GM20431 (cell line): ENCODE data around the gene COX18.

Experiments
- in situ Hi-C: fragments of 300-500 bp; cut with MseI, MboI; formaldehyde crosslinking; loops from one replicate; pipeline ENCODE4 v1.15.0; 2020; ENCODE audit warnings: low sequenced_read_pairs; ENCODE audit not compliant: unreplicated experiment

The COX18 gene

DNA sequence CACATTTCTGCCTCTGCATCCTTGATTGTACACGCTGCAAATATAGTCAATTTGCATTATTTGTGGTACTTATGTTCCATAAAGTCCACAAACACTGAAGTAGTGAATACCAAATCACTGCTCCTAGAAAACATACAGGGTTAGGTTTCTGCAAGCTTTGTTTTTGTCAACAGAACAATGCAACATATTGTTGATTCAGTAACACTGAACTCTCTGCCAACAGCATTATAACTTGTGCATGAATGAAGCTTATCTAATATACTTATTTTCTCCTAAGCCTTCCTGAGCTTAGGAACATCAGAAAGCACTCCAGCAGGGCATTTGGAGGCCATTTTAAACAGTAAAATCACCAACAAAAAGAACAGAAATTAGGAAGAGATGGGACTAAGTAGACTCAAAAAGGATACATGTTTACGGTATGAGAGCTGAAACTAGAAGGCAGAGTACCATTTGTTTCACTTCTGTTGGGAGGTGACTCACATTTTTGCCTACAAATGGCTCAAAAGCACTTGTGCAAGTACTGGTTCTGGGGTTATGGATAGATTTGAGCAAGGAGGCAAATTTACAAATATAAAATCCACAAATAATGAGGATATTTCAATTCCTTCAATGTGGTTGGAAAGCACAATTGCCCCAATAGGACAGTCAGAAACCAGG, 14.1 kb downstream of the COX18 start:
- in situ Hi-C loops: no loop called here

DNA sequence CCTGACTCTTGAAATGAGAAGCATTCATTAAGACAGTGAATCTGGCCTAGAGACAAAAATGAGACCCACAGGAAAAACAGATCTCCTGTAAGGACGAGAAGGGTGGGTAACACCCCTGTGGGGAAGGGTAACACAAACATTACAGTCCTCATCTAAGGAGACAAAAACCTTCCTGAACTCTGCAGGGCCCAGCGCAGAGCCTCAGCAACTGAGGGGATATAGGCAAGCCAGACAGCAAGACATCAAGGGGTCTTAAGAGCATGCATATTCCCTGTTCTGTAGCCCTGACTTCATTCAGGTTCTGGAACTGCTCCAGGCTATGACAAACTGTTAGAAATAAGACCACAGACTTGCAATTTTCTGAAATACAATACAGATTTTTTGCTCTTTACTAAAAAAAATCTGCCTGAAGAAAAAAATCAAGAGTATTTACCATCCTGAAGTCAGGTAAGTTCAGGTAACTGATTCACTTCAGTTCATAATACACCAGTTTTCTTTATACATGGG, 15.5 kb downstream of the COX18 start:
- in situ Hi-C loops: no loop called here

DNA sequence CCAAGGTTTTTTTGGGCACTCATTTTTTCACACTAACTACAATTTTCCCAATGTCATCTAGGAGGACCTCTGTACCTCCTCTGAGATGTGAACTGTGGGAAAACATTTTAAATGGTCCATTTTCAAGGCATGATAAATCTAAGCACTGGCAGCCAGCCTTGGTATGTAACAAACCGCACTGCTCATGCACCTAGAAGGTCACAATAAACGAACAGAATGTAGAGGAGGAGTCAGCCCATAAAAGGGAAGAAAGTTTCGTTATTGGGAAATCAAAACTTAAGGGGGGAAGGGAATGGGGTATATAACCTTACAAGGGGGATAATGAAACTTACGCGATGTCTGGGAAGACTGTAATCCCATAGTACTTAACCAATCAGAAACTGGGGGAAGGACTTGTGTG, 16.4 kb downstream of the COX18 start:
- in situ Hi-C loops: no loop called here

DNA sequence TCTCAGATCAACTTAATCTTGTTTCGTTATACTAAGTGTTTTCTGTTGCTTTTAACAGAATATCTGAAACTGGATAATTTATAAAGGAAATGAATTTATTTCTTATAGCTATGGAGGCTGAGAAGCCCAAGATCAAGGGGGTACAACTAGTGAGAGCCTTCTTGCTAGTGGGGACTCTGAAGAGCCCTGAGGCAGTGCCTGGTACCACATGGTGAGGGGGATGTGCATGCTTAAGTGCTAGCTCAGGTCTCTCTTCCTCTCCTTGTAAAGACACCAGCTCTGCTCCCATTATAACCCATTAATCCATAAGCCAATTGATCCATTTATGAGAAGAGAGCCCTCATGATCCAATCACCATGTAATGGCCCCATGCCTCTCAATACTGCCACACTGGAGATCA, 17.9 kb downstream of the COX18 start:
- in situ Hi-C loops: no loop called here

DNA sequence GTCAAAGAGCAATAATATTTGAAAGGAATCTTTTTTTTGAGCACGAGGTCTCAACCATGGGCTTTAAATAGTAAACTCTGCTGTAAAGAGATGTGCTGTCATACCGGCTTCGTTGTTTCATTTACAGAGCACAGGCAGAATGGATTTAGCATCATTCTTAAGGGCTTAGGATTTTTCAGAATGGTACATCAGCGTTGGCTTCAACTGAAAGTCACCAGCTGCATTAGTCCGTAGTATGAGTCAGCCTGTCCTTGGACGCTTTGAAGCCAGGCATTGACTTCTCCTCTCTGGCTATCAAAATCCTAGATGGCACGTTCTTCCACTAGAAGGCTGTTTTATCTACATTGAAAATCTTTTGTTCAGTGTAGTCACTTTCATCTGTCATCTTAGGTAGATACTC, 23.6 kb downstream of the COX18 start:
- in situ Hi-C loops: no loop called here

DNA sequence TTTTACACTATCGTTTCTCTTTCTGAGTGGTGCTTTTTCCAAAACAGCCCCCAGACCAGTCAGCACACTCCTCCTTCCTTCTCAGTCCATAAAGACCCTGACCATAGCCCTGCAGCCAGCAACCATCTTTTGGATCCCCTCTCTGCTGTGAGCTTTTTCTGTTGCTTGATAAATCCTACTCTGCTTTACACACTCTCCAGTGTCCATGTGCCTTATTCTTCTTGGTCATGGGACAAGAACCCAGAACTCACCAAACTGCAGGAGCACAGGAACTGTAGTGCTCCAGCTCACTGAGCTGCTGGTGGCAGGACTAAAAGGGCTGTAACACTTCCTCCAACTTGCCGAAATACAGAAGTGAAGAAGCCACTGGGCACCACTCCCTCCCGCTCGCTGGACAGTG, 32.5 kb downstream of the COX18 start:
- in situ Hi-C loops: no loop called here

DNA sequence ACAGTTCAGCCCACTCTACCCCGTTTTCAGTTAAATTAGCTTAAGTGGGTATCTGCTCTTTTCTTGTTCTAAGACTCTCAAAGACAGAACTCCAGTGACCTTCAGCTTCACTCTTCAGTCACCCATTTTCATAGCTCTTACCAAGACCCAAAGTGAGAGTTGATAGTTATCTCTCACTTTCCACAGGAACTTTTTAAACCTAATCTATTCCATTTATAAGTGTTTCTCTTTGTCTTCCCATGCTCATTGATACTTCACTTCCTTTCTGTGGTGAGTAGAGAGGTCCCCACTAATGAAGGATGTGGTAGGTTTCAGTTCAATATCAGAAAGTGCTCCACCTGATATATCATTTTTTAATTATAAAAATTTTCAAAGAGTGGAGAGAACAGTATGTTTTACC, 33.4 kb downstream of the COX18 start:
- in situ Hi-C loops: no loop called here

DNA sequence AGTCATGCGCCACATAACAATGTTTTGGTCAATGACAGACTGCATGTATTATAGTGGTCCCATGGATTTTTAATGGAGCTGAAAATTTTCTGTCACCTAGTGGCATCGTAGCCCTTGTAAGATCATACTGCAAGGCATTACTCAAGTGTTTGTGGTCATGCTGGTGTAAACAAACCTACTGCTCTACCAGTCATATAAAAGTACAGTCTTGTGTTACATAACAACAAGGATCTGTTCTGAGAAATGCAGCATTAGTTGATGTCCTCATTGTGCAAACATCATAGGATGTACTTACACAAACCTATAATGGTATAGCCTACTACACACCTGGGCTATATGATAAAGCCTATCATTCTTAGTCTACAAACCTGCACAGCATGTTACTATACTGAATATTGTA, 34.6 kb downstream of the COX18 start:
- in situ Hi-C loops: no loop called here

DNA sequence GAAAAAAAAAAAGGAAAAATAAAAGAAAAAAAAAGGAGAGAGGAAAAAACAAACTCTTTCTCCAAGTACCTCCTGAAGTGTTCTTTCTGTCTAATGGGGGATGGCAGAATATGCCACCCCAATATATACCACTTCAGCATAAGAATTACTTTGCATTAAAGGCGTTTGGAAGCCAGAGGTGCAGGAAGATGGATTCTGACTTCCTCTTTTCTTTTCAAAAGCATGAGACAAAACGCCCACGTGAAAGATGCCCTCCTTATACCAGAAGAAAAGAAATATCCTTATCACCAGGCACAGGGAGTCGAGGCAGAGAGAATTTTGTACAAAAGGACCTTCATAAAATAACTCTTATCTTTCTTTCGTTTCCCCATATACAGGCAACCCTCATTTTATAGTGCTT, 40.9 kb downstream of the COX18 start:
- in situ Hi-C loops: loop anchor here (10.0 kb wide), 1 partner anchor 524 kb away; no protein-coding TSS in a partner anchor

DNA sequence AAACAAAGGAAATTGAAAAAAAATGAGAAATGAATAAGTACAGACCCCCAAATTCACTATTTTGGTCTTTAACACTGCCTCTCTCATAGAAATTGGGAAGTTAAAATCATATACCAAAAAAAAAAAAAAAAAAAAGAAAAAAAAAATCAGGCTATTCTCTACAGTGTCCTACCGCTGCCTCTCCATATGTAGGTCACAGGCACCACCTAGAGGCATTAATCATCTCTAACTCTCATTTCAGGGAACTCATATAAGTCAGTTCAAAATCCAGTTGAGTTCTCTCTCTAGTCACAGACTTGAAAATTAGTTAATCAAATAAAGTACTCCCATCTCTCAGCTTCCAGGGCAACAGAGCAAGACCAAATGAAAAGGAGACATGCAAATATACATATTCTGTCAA, 47.9 kb downstream of the COX18 start:
- in situ Hi-C loops: loop anchor here (10.0 to 25.0 kb wide), 2 partner anchors 309 to 517 kb away; no protein-coding TSS in a partner anchor

DNA sequence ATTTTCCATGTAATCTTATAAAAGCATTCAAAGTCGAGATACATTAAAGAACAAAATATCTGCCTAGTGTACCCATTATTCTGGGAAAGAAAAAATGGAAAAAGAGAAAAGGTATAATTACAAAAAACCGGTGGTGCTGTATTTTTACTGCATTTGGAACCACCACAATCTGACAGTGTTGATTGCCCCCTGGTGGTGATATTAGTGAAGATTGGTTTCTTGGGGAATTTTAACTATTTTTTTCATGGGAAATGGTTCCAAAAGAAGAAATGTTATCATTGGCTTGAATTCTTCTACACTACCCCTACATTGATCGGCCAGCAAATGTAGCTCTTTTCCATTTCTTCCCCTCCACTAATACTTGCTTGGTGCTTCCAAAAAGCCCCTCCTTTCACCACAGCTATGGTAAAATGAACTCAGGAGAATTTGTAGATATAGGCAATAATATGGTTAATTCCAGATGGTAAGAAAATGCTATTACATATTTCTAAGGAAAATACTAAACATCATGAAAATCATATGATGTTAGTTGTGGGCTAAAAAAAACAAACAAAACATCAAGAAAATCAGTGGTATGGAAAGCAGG, 50.0 kb downstream of the COX18 start:
- in situ Hi-C loops: loop anchor here (10.0 to 25.0 kb wide), 2 partner anchors 307 to 515 kb away; no protein-coding TSS in a partner anchor

DNA sequence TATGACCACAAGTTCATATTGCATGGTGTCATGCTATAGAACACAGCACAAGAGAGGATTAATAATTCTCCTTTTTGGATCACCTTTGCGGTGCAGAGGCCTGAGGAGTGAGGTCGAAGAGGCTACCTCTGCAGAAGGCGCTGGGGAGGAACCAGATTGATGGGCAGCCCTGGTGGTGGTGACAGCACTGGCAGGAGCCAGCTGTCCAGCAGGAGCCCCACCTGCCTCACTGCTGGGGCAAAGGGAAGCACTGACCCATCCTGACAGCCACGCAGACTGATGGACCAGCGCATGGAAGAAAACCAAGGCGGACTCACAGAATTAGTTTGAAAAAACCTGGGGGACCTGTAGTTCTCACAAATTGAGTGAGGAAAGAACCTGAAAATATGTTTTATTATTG, 50.9 kb downstream of the COX18 start:
- in situ Hi-C loops: loop anchor here (25.0 kb wide), 1 partner anchor 306 kb away; no protein-coding TSS in a partner anchor

DNA sequence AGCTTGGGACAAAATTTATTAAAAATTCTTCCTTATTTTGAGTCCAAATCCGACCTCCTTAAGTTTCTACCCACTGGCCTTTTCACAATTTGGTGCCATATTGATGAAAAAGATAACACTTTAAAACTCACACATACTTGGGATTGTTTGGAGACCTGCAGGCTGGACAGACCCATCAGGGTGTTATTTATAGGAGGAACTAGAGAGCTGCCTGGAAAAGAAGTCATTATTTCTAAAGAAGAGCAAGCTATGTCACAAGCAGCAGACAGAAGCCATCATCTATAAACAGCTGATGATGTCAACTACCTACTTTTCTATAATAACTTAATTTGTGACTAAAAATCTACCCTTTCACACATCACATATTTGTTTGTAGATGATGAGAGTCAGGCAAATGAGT, 56.2 kb downstream of the COX18 start:
- in situ Hi-C loops: loop anchor here (25.0 kb wide), 1 partner anchor 301 kb away; no protein-coding TSS in a partner anchor

DNA sequence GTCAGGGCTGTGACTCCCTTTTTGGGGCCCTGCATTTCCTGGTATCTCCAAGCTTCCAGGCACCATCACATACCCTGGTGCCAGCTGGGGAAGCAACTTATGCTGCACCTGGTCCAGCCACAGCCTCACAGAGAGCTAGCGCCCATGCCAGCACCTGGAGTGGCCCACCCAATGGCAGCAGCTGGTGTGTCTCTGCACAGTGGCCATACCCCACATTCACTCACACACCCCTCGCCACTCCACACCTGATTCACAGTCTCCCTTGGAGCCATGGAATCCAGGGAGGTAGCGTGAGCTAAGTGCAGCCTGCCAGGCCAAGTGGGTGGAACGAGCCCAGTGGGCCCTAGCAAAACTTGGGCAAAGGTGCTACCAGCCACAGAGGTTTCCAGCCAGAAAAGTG, 56.8 kb downstream of the COX18 start:
- in situ Hi-C loops: loop anchor here (25.0 kb wide), 1 partner anchor 300 kb away; no protein-coding TSS in a partner anchor

DNA sequence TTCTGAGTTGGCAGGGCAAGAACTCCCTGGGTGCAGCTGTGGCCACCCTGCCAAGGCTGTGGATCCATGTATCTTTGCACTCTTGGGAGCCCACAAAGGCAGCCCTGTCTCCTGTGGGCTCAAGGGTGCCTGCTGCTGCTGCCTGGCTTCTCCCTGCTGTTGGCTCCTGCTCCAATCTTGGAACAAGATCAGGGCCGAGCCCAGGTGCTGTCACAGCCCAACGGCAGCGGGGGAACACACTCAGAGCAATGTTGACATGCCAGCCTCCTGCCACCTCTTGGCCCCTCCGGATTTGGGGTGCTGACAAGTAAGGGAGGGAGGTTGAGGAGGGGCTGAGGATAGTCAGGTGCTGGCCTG, 57.9 kb downstream of the COX18 start:
- in situ Hi-C loops: loop anchor here (25.0 kb wide), 1 partner anchor 299 kb away; no protein-coding TSS in a partner anchor

DNA sequence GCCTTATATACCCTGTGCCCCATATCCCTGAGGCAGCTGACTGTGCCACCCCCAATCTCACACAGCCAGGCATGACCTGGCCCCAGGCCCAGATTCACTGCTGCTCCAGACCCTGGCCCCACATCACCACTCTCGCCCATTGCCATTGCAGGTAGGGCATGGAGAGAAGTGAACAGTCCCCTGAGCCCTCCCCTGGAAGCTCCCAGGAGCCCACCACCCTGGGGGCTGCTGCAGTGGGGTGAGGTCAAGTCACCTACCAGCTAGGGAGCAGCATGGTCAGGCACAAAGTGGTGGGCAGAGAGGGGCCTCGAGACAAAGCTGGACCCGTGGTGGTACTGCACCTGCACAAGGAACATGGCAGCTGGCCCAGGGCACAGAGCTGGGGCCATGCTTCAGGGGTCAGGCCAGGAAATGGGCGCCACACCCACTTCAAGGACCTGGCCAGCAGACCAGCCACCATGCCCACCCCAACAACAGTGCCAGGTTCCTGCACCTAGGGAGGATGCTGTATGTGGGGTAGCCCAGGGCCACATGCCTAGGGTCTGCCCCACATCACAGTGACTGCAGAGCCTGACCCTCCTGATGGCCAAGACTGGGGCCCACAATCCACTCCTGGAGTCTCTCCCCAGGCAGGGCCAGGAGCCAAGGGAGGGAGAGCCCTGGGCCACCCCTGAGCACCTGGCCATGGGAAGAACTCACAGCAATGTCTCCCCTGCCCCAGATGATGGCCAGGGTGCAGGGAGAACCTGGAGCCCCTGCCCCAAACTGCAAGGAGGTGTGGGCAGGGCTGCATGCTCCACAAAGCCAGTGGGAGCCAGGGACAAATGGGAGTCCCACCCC, 58.5 kb downstream of the COX18 start:
- in situ Hi-C loops: loop anchor here (25.0 kb wide), 1 partner anchor 299 kb away; no protein-coding TSS in a partner anchor

DNA sequence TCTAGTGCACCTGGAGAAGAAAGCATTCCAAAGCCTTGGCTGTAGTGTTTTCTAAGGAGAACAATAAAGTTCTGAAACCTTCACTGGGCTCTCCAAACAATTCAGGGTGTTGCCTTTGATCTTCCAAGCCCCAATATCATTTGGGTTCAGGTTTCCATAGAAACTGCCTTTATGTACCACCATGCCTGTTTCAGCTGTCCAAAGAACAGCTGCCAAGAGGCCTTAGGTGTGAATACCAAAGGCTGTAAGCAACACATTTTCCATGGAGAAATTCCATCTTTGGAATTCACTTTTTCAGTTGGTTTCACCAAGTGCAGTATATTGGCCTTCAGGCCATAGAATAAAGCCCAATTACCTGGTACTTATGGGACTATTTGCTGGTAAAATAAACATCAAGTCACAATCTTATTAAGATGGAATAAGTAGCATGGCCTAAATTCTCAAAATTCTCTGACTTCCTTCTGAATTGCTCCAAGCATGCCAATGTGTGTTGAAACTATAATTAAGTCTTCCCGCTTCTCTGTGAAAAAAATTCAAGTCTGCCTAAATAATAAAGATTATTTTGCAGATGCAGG, 61.9 kb downstream of the COX18 start:
- in situ Hi-C loops: loop anchor here (25.0 kb wide), 1 partner anchor 295 kb away; no protein-coding TSS in a partner anchor

DNA sequence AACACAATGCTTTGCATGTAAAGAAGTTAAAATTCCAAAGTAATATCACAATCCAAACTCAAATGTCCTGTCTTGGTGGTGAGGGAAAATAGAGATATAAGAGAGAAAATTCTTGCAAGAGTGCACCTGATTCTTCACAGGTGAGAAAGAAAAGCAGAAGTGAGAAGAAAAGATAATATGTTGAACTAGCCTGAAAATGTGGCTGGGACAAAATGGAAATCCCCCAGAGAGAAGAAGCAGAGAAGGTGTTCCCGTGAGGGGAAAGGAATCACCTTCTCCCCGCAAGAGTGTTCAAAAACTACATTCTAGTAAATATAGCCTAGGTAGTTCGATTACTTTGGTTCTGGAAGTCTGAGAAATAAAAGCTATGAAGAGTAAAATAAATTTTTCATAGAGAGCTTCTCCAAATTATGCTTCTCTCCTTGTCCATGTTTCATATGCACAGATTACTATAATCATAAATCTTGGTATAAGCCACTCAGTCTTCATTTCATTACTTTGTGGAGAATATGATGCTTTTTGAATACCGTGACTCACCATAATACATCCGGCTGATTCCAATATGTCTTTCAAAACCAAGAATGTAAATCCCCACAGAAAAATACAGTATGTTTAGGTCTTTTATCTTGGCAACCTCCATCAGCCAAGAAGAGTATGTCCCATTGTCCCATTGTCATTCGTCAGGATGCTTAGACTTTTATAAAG, 63.1 kb downstream of the COX18 start:
- in situ Hi-C loops: loop anchor here (25.0 kb wide), 1 partner anchor 294 kb away; no protein-coding TSS in a partner anchor

DNA sequence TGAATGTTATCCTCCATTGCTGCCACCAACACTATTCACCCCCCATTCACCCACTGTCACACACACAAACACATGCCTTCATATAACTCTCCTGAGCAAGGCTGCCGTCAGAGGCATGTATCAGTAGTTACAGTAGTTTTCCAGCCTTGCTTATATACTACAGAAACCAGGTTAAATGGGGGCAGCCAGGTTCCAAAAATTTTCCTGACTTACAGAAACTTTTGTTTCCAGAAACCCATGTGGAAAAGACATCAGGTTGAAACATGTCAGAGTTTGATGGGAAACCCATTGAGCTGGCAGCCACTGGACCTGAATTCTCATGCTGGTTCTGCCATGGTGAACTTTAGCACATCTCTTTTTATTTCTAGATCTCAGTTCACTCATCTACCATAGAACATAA, 64.0 kb downstream of the COX18 start:
- in situ Hi-C loops: loop anchor here (25.0 kb wide), 1 partner anchor 293 kb away; no protein-coding TSS in a partner anchor
